ENCODE results near the gene PRR18. TPM values are rescaled to one million over a fixed set of nuclear protein-coding genes. Genes with fewer than 3 reads are reported as not detected.

The PRR18 gene
- total and polyA plus RNA-seq, 9 of the 15 experiments (the other 6 are each of a cell fraction or from before 2014, with no cell fraction given): not detected

- H3K4me1 ChIP-seq (replicated peaks in 1 of 2; ENCODE audit: control insufficient read depth in 2 of 2, insufficient read depth in 2 of 2, low read length in 2 of 2): peaks cover 10 to 18% of the 10 kb centered on the region in 2 experiments; a peak in 4 of 5 replicates
- H3K79me2 ChIP-seq (ENCODE audit: control insufficient read depth, insufficient read depth, low read length): peaks cover 59% of the 10 kb centered on the region
- H3K4me3 ChIP-seq: peak within 1 kb of the TSS; percentile 98
- CTCF ChIA-PET (ENCODE audit: low intra/inter-chr PET ratio): no interaction called here
- H3K9me1 ChIP-seq (ENCODE audit: control insufficient read depth, insufficient read depth, low read length): peaks cover 17% of the 10 kb centered on the region
- ATAC-seq (peak; percentile 97), DNase-seq (ENCODE audit: extremely low read depth in 1 of 4, low spot score in 3 of 4) (peak; percentile 93 to 95 (median 95)), FAIRE-seq (peak; percentile 77)
- H3K36me3 ChIP-seq (ENCODE audit: control insufficient read depth, insufficient read depth, low read length): peaks cover 32% of the 10 kb centered on the region
- in situ Hi-C loops (cut with MboI): no loop called here
- H3K9ac ChIP-seq (ENCODE audit: insufficient read depth in 1 of 2, low read depth in 2 of 2, low read length in 2 of 2): peak within 1 kb of the TSS; percentile 96 to 98
- peak within 1 kb of the TSS; percentile 96 for H3K27ac ChIP-seq (ENCODE audit: extremely low read depth, low read depth, low read length)
- intact Hi-C loops (cut with micrococcal nuclease): loop anchor here (2.0 kb wide), 1 partner anchor 40 kb away; the partner anchor contains the start of gene MPC1
- H3K9me3 ChIP-seq (replicated peaks; ENCODE audit: control insufficient read depth, insufficient read depth, low read depth, low read length): no peaks in the 10 kb centered on the region
- H4K20me1 ChIP-seq (replicated peaks; ENCODE audit: control insufficient read depth, insufficient read depth, low read length): peaks cover 16% of the 10 kb centered on the region; the same call in 1 of the 2 replicates
- H2AFZ ChIP-seq (ENCODE audit: low read depth, low read length): peak within 1 kb of the TSS; percentile 100
- no peaks in the 10 kb centered on the region for H3K27me3 ChIP-seq (ENCODE audit: control insufficient read depth in 2 of 2, insufficient read depth in 2 of 2, low read length in 2 of 2)
- POLR2A ChIA-PET: interaction anchor here (0.5 to 1.8 kb wide), 5 partner anchors 11 to 520 kb away, joined by 3 to 9 read pairs (median 3); no protein-coding TSS in a partner anchor
- under 1% methylated on average over 73 of the region's 73 CpGs for WGBS (ENCODE audit: insufficient coverage, low coverage, missing lambda C conversion rate)
- peak within 1 kb of the TSS; percentile 98 for H3K4me2 ChIP-seq (ENCODE audit: insufficient read depth, low read length)
- BruUV-seq (replicated peaks): TSS peak; percentile 89
- TF ChIP-seq RFX7 (CRISPR knock-in tag; IDR thresholded peaks at IDR 0.05) (no peak), E2F4 (CRISPR knock-in tag; IDR thresholded peaks at IDR 0.05; ENCODE audit: low read depth) (no peak; the same call in 1 of the 2 replicates), ETV5 (CRISPR knock-in tag; IDR thresholded peaks at IDR 0.05; ENCODE audit: low read depth) (peak; percentile 96), ESRRB (CRISPR knock-in tag; IDR thresholded peaks at IDR 0.05; ENCODE audit: borderline replicate concordance) (no peak), ZNF57 (CRISPR knock-in tag; IDR thresholded peaks at IDR 0.05) (no peak), MAFK (IDR thresholded peaks at IDR 0.05; ENCODE audit: low read length) (no peak), PHB (CRISPR knock-in tag; IDR thresholded peaks at IDR 0.05) (no peak), CREB5 (CRISPR knock-in tag; IDR thresholded peaks at IDR 0.05) (no peak), BACH1 (tag; IDR thresholded peaks at IDR 0.05) (no peak), USF2 (CRISPR knock-in tag; IDR thresholded peaks at IDR 0.05) (no peak), EWSR1 (IDR thresholded peaks at IDR 0.05; ENCODE audit: borderline replicate concordance, low read depth, partially characterized antibody) (no peak), CBX8 (IDR thresholded peaks at IDR 0.05; ENCODE audit: borderline replicate concordance, extremely low read depth, low read depth, low read length, poor library complexity, severe bottlenecking) (no peak), ZNF507 (tag; conservative IDR thresholded peaks at IDR 0.05) (no peak), ZNF699 (CRISPR knock-in tag; IDR thresholded peaks at IDR 0.05; ENCODE audit: insufficient replicate concordance) (no peak), DEAF1 (CRISPR knock-in tag; IDR thresholded peaks at IDR 0.05) (no peak), BRCA1 (IDR thresholded peaks at IDR 0.05) (no peak), BRCA1 (CRISPR knock-in tag; IDR thresholded peaks at IDR 0.05) (no peak)
Observed at GRCh38 chr6:166342349-166343149, 34.4 kb upstream of the PRR18 start, which contains the start of gene SFT2D1. Gene SFT2D1, minus strand, starts transcription at chr6:166342545. Its CDS starts 64 bp downstream, at chr6:166342481.

All from K562 (cell line).